GM03348 (cell line): ENCODE measurements around the gene SLCO4A1.

Experiments
- DNase-seq: peaks from one replicate; pipeline ENCODE4 v3.0.0; 2012; ENCODE audit warnings: low spot score

SLCO4A1 gene

GRCh38 chr20:62716198-62716940 is 74.1 kb downstream of the SLCO4A1 start:
- no peak for DNase-seq

GRCh38 chr20:62716941-62717310 is 74.6 kb downstream of the SLCO4A1 start:
- no peak for DNase-seq

GRCh38 chr20:62717933-62718332 is 75.6 kb downstream of the SLCO4A1 start:
- DNase-seq, result no peak

DNA sequence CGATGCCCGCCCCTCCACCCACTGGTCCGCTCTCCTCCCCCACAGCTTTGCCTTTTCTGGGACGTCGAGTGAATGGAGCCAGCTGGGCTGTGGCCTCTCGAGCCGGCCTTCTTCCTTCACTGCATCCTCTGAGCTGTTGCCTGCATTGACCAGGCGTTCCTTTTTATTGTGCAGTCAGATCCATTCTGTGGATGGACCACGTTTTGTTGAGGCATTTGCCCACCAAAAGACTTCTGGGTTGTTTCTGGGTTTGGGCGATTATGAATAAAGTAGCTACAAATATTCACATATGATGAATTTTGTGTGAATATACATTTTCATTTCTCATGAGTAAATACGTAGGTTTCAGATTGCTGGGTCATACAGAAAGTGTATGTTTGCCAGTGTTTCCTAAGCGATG is 76.2 kb downstream of the SLCO4A1 start:
- DNase-seq, result no peak

DNA sequence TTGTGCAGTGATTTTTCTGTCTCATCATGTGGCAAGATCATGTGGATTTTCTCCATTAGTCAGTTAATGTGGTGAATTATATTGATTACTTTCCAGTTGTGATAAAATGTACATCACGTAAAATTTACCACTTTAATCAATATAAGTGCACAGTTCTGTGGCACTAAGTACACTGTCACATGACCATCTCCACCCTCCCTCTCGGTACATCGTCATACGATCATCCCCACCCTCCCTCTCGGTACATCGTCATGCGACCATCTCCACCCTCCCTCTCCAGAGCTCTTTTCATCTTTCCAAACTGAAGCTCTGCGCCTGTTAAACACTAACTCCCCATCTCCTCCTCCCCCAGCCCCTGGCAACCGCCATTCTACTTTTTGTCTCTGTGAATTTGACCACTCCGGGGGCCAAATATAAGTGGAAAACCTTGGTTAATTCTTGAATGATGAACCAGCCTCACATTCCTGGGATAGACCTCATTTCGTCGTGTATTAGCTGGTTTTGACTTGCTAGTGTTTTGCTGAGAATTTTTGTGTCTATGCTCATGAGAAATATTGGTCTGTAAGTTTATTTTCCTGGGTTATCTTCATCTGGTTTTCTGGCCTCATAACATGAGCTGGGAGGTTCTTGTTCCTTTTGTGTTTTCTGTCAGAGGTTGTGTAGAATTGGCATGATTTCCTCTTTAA is 77.1 kb downstream of the SLCO4A1 start:
- DNase-seq, result no peak
